ENCODE measurements around the gene CPEB3.
"Not testable (repeated sequence)": the region's sequence is repeated elsewhere in the genome, so short reads cannot be mapped to it uniquely, and the experiment has no call there.

Gene CPEB3

GRCh38 chr10:92087750-92088395, 203.0 kb downstream of the CPEB3 start:
- DNase-seq, result peak; percentile 26

- DNase-seq, result no peak
Observed at GRCh38 chr10:92082583-92083280, 208.1 kb downstream of the CPEB3 start.

DNA sequence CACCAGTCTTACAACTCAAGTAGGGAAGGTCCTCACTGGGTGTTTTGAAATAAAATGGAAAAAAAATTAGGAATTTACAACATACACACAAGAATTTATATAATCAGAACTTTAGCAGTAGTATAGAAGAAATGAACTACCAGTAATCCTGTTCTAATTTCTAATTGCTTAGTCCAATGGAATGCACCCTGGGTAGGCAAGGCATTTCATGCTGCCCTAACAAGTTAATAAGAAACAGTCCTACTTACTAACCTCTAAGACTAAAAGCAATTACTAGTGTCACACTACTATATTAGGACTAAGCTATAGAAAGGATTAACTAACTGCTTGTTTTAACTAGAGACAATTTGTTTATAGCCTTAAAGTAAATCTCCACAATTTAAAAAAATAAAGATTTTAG, 209.2 kb downstream of the CPEB3 start:
- no peak for DNase-seq

DNA sequence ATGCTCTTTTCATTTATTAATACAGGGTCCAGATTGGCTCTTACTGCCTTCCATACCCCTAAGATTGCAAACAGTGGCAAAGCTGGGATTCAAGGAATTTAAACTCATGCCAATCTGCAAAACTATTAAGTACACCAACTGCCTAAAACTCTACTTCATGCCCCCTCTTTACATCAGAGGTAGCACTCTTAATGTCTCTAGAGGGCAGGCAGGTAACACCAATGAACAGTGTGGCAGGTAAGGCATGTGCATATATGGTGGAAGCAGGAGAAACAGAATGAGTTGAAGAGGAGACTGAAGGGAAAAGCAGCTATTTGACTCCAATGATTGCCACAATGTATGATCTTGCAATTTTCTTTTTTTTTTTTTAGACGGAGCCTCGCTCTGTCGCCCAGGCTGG, 210.6 kb downstream of the CPEB3 start:
- no peak for DNase-seq

GRCh38 chr10:92079003-92079402, 211.9 kb downstream of the CPEB3 start:
- no peak for DNase-seq

- no peak for DNase-seq
Observed at GRCh38 chr10:92076722-92077121, 214.2 kb downstream of the CPEB3 start.

DNA sequence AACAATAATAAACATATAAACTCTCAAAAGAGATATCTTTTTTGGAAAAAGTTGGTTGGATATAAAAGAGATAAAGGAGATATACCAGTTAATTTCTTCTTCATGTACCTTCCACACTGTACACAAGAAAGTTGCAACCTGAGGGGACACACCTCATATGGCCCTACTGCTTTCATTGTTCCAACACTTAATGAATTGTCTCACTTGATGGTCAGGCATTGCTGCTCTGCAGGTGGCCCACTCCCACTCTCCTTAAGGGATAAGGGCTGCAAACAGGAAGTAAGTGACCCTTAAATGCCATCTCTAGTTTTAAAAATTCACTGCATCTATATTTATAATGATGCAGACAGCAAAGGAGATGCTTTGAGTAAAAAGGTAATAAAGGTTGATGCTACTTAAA, 215.0 kb downstream of the CPEB3 start:
- no peak for DNase-seq

DNA sequence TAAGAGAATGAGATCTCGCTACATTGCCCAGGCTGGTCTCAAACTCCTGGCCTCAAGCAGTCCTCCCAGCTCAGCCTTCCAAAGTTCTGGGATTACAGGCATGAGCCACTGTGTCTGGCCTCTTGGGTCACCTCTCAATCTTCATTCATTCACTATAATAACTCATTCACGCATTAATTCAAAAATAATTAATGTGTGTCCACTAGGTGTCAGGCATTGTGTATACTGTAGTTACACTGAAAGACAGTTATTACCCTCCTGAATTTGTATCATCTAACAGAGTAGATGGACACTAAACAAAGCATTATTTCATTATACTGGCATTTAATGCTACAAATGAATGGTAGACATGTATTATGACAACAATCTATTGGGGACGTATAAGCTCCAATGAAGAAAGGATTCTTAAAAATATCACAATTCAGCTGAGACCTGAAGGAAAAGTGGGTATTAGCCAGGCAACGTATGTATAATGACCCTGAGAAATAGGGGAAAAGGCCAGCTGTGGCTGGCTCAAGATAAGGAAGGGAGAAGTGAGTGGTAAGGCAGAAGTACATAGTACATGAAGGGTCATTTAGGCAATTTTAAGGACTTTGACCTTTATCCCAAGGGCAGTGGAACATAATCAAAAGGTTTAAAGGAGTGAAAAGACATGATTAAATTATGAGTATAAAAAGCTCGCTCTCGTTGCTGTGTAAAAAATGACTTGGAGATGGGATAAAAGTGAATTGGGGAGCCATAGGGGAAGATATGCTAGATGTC, 216.6 kb downstream of the CPEB3 start:
- DNase-seq, result no peak

DNA sequence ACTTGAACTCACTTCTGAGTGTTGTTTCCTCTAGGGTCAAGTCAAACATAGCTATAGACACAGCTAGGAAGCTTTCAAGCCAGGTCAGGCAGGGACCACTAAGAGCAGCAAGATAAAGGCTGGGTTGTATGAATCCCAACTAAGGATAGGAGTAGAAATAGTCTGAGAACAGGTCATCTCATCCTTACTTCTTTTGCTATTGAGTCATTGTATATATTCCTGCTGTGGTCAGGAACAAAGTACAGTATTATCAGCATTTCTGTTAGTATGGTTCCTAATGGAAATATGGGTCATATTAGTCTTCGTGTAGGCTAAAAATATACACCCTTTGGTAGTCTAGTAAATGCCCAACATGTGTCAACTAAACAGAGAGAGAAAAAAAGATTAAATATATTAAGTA, 222.0 kb downstream of the CPEB3 start:
- DNase-seq, result no peak

DNA sequence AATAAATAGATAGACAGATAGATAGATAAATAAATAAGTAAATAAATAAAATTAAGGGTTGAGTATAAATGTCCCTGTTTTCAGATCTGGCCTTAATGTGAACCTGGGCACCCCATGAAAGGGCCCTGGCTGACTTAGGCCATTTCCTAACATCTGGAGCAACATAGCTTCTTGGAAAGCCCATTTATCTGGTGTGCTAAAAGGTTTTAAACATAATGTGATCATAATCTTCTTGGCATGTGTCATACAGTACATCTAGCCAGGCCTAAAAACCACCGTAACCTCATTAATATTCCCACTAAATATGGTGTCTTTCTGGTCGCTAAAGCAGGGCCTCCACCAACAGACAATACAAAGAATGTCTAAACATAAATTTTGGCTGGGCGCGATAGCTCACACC, 224.5 kb downstream of the CPEB3 start:
- DNase-seq, result no peak

GRCh38 chr10:92064506-92064905, 226.4 kb downstream of the CPEB3 start:
- no peak for DNase-seq

GRCh38 chr10:92062273-92062672, 228.6 kb downstream of the CPEB3 start:
- no peak for DNase-seq

- no peak for DNase-seq
Observed at GRCh38 chr10:92054807-92055206, 236.1 kb downstream of the CPEB3 start.

DNA sequence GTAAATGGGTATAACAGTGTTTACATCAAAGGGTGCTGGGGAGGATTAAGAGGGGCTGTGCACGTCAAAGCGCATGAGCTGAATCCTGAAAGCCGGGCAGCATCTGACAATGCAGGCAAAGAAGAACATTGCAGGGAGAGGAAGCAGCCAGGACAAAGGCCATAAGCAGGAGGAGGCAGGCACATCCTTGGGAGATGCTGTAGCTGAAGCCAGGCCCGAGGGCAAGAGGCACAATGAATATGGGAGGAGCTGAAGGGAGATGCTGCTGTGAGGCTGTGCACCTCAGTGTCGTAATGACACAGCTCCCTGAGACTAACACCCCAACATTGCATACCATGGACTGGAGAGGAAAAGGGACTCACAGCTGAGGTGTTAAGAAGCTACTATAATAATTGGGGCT, 238.1 kb downstream of the CPEB3 start:
- DNase-seq, result no peak

DNA sequence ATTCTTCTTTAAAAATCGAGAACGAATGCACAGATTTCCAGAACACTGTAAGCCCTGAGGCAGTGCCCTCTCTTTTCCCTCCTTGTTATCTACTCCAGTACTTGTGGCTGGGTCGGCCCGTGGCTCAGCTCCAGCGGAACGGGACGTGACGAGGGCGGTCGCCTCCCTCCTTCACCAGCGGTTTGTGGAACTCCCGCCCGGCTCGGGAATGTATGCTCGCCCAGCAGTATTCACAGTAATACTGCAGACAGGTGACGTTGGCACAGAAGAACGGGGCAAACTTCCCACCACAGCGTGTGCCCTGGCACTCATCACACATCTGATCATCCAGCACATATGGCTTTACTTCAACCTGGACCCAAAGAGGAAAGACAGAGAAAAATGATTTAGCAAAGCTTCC, 238.8 kb downstream of the CPEB3 start:
- no peak for DNase-seq

GRCh38 chr10:92047215-92047614, 243.7 kb downstream of the CPEB3 start:
- no peak for DNase-seq

DNA sequence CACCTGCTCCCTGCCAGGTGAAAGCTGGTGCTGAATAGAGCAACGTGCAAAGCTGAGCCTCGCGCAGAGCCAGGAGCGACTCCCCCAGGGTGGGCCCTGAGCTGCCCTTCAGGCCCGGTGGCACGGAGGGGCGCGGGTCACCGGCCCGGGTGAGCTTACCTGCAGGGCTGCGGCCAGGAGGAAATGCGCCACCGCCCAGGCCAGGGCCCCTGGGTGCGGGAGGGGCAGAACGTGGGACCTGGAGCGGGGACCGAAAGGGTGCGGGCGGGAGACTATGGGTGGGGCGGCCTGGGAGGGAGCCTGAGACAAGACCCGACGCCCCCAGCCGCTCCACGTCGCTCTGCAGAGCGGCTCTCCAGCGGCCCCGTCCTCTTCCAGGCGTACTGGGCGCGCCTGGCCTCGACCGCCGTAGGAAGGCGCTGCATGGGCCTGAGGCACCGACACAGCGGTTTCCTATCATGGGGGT, 245.2 kb downstream of the CPEB3 start:
- DNase-seq, result no peak

DNA sequence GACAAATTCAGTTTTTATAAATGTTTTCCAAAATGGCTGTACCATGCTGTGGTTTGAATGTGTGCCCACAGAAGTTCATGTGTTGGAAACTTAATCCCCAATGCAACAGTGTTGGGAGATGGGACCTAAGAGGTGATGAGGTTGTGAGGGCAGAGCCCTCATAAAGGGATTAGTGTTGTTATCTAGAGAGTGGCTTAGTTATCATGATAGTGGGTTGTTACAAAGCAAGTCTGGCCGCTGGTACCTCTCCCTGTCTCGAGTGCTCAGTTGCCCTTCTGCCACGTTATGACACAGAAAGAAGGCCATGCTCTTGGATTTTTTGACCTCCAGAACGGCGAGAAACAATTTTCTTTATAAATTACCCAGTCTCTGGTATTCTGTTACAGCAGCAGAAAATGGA, 248.3 kb downstream of the CPEB3 start:
- DNase-seq, result no peak

GRCh38 chr10:92038949-92039348, 251.9 kb downstream of the CPEB3 start:
- no peak for DNase-seq

DNA sequence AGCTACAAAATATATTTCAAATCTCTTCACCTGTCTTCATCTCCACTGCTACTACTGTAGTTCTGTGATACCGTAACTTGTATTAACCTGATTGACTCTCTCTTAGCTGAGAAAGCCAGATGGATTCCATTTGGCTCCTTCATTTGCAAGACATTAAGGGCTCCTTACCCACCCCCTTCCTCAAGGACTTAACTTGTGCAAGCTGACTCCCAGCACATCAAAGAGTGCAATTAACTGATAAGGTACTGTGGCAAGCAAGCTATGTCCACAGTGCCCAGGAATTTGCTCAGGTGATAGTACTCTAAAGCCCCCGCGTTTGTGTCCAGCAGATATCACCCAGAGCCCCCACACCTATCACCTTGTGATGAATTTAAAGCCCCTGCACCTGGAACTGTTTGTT, 257.8 kb downstream of the CPEB3 start:
- DNase-seq, result not testable (repeated sequence)

DNA sequence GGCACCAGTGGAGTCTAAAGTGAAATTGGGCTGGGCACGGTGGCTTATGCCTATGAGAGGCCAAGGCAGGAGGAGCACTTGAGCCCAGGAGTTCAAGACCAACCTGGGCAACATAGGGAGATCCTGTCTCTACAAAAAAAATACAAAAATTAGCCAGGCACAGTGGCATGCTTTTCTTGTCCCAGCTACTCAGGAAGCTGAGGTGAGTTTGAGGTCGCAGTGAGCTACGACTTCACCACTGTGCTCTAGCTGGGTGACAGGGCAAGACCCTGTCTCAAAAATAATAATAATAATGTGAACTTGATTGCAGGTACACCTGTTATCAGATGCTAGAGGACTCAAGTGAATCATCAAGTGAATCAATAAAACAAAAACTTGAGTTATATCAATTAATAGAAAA, 259.3 kb downstream of the CPEB3 start:
- DNase-seq, result no peak

- DNase-seq, result no peak
Observed at GRCh38 chr10:92027141-92027540, 263.7 kb downstream of the CPEB3 start.

DNA sequence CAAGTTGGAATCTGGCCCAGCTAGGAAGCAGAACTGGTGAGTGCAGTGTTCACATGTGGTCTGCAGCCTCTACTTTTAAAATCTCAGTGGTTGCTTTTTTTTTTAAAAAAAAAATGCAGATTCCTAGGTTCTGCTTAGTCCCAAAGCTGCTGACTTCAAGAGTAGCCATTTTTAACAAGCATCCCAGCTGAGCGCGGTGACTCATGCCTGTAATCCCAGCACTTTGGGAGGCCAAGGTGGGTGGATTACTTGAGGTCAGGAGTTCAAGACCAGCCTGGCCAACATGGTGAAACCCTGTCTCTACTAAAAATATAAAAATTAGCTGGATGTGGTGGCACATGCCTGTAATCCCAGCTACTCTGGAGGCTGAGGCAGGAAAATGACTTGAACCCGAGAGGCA, 265.5 kb downstream of the CPEB3 start:
- DNase-seq, result not testable (repeated sequence)

- no peak for DNase-seq
Observed at GRCh38 chr10:92024700-92025099, 266.2 kb downstream of the CPEB3 start.
